Lower leg skin (tissue), 4 donors: ENCODE results near the gene SPACA4. TPM values are rescaled to one million over a fixed set of nuclear protein-coding genes. Genes with fewer than 3 reads are reported as not detected.

Source experiments
- DNase-seq, 2 donors: peaks; one replicate each; pipeline ENCODE4 v3.0.0-alpha.2; 2019; ENCODE audit warnings: low spot score in 2 of 2
- H3K4me3 ChIP-seq: fragments of 200-600 bp; sonication (generic); 2 replicates; pipeline ENCODE4 v1.5.1; 2017; ENCODE audit warnings: mild to moderate bottlenecking, low read depth; ENCODE audit not compliant: poor library complexity, severe bottlenecking
- POLR2A ChIP-seq, 2 donors: fragments of 450-650 bp; IDR thresholded peaks; one replicate each; pipeline ENCODE4 v1.6.1; 2016 to 2017; ENCODE audit warnings: antibody characterized with exemption in 2 of 2, mild to moderate bottlenecking in 1 of 2, moderate library complexity in 1 of 2
- WGBS, 2 donors: methylation state at CpG; one replicate each; pipeline ENCODE4 v1.1.5; 2018; 5-methylcytosine and 5-hydroxymethylcytosine counted together
- intact Hi-C: fragments of 100-400 bp; cut with DNase I; formaldehyde crosslinking; loops from one replicate; pipeline ENCODE4 v1.15.0; 2023; ENCODE audit warnings: low total_unique reads
- total RNA-seq, 4 donors: library from RNA; depleted of rRNA; stranded (reverse); fragments of >200 nt; gene quantifications; one replicate each; pipeline ENCODE4 v1.1.0, GENCODE V29; 2016
- TF ChIP-seq, protein P1 (sequence below), 3 donors: fragments of 450-650 bp; IDR thresholded peaks; one replicate each; pipeline ENCODE4 v1.5.1; 2016; ENCODE audit warnings: antibody characterized with exemption in 3 of 3, mild to moderate bottlenecking in 3 of 3, moderate library complexity in 2 of 3

Gene SPACA4
- total RNA-seq, 4 donors from 2014 or later: 1.7 to 2.1 TPM; not detected in 2

DNA sequence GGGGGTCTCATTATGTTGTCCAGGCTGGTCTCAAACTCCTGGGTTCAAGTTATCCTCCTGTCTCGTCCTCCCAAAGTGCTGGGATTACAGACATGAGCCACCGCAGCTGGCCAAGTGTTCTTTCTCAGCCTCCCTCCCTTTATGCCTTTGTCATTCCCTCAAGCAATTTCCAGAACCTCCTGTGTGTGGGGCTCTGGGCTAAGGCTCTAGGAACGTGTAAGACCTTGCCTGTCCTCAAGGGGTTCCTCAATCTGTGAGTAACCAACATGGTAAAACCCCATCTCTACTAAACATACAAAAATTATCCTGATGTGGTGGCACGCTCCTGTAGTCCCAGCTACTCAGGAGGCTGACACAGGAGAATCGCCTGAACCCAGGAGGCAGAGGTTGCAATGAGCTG is 15.5 kb upstream of the SPACA4 start:
- 88% methylated on average over 5 of the region's 5 CpGs for WGBS, 2 donors
- intact Hi-C loops: loop anchor here (5.0 kb wide), 1 partner anchor 149 kb away; no protein-coding TSS in a partner anchor
- no peak overlapping the region for H3K4me3 ChIP-seq
- TF ChIP-seq POLR2A (IDR thresholded peaks at IDR 0.05): no peak
- TF ChIP-seq, protein P1, sequence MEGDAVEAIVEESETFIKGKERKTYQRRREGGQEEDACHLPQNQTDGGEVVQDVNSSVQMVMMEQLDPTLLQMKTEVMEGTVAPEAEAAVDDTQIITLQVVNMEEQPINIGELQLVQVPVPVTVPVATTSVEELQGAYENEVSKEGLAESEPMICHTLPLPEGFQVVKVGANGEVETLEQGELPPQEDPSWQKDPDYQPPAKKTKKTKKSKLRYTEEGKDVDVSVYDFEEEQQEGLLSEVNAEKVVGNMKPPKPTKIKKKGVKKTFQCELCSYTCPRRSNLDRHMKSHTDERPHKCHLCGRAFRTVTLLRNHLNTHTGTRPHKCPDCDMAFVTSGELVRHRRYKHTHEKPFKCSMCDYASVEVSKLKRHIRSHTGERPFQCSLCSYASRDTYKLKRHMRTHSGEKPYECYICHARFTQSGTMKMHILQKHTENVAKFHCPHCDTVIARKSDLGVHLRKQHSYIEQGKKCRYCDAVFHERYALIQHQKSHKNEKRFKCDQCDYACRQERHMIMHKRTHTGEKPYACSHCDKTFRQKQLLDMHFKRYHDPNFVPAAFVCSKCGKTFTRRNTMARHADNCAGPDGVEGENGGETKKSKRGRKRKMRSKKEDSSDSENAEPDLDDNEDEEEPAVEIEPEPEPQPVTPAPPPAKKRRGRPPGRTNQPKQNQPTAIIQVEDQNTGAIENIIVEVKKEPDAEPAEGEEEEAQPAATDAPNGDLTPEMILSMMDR (IDR thresholded peaks at IDR 0.05): no peak
- DNase-seq: no peak

DNA sequence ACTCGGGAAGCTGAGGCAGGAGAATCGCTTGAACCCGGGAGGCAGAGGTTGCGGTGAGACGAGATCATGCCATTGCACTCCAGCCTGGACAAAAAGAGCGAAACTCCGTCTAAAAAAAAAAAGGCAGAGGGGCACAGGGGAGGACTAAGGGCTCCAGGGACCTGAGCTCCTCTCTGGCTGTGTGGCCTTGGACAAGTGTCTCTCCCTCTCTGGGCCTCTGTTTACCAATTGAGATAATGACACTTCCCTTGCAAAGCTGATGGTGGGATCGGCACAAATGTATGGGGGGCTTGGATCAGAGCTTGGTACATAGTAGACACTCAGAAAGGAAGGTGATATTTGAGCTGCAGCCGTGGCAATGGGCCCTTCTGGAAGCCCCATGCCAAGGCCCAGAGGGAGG is 11.4 kb upstream of the SPACA4 start:
- intact Hi-C loops: no loop called here
- no peak for DNase-seq
- H3K4me3 ChIP-seq: no peak overlapping the region
- TF ChIP-seq, protein P1 (IDR thresholded peaks at IDR 0.05): no peak
- no peak for TF ChIP-seq POLR2A (IDR thresholded peaks at IDR 0.05)
- 81 to 91% methylated on average over 9 of the region's 9 CpGs for WGBS, 2 donors

DNA sequence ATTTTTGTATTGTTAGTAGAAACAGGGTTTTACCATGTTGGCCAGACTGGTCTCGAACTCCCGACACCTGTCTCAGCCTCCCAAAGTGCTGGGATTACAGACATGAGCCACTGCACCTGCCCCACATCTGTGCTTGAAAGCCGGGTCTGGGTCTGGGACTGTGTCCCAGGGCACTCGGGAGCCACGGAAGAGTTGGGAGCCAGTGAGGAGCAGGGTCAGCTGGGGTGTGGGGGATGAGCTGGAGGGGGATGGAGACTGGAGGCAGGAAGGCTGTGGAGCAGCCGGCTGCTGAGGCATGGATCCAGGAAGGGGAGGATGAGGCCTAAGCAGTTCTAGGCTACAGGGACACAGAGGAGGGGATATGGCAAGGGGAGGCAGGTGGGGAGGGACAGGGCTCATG is 10.7 kb upstream of the SPACA4 start:
- DNase-seq: no peak
- H3K4me3 ChIP-seq: no peak overlapping the region
- WGBS, 2 donors: 57 to 78% methylated on average over 6 of the region's 6 CpGs
- TF ChIP-seq, protein P1 (IDR thresholded peaks at IDR 0.05): no peak
- TF ChIP-seq POLR2A (IDR thresholded peaks at IDR 0.05): no peak
- intact Hi-C loops: no loop called here

DNA sequence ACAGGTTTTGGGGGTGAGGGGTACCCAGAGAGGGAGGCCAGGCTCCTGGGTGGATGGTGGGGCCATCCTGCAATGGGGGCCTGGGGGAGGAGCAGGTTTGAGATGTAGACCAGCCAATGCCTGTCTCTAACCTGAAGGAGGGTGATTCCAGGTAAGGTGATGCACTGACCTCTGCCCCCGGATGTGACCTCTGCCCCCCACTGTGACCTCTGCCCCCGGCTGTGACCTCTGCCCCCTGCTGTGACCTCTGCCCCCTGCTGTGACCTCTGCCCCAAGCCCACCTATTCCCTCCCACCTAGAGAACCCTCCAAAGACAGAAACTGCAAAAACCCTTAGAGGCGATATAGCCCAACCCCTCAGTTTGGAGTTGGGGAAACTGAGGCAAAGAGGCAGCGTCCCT is 10.3 kb upstream of the SPACA4 start:
- no peak overlapping the region for H3K4me3 ChIP-seq
- DNase-seq: no peak
- no peak for TF ChIP-seq POLR2A (IDR thresholded peaks at IDR 0.05)
- TF ChIP-seq, protein P1 (IDR thresholded peaks at IDR 0.05): no peak
- WGBS, 2 donors: 71 to 76% methylated on average over 4 of the region's 4 CpGs
- intact Hi-C loops: no loop called here

DNA sequence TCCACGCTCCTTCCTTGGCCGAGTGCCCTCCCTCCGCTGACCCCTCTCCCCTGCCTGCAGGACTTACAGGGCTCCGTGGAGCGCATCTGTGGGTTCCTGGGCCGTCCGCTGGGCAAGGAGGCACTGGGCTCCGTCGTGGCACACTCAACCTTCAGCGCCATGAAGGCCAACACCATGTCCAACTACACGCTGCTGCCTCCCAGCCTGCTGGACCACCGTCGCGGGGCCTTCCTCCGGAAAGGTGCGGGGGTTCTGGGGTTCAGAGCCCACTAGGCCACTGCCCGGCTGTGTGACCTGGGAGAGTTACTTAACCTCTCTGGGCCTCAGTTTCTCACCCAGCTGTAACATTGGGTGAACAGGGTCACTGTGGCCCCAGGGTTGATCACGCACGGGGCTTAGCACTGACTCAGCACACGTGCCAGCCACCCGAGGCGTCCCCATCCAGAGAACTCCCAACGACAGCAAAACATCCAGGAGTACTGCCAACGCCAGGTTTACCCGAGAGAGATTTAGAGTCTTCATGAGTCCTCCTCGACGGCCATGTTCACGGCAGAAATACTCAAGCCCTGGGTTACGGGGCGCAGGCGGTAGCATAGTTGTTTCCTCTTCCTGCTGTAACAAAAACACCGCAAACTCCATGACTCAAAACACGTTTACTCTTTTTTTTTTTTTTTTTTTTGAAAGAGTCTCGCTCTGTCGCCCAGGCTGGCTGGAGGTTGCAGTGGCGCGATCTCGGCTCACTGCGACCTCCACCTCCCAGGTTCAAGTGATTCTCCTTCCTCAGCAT is 9.7 kb upstream of the SPACA4 start:
- TF ChIP-seq POLR2A (IDR thresholded peaks at IDR 0.05): no peak
- TF ChIP-seq, protein P1 (IDR thresholded peaks at IDR 0.05): no peak
- no peak for DNase-seq
- 72 to 79% methylated on average over 23 to 39 of the region's 39 CpGs for WGBS, 2 donors
- H3K4me3 ChIP-seq: no peak overlapping the region
- intact Hi-C loops: no loop called here
